Measurements from ENCODE around the gene CYP46A1.
A peak's percentile ranks its signal among the peaks of the same experiment; 100 is the strongest.

Gene CYP46A1

GRCh38 chr14:99741227-99741976 is 57.3 kb downstream of the CYP46A1 start:
- no peak for DNase-seq

GRCh38 chr14:99742074-99742473 is 58.0 kb downstream of the CYP46A1 start:
- DNase-seq = no peak

GRCh38 chr14:99742509-99743487 is 58.7 kb downstream of the CYP46A1 start:
- DNase-seq = no peak

- DNase-seq = no peak
These were observed 60.2 kb downstream of the CYP46A1 start for GRCh38 chr14:99744199-99744872.

- DNase-seq = no peak
These were observed 60.8 kb downstream of the CYP46A1 start for GRCh38 chr14:99744873-99745224.

- DNase-seq = no peak
These were observed 61.3 kb downstream of the CYP46A1 start for GRCh38 chr14:99745307-99745951.

- DNase-seq = no peak
These were observed 63.1 kb downstream of the CYP46A1 start for GRCh38 chr14:99747167-99747566.

- DNase-seq = no peak
These were observed 63.7 kb downstream of the CYP46A1 start for GRCh38 chr14:99747582-99748330.

- no peak for DNase-seq
These were observed 64.4 kb downstream of the CYP46A1 start for GRCh38 chr14:99748529-99748928.

GRCh38 chr14:99749142-99749541 is 65.0 kb downstream of the CYP46A1 start:
- DNase-seq = no peak

GRCh38 chr14:99749763-99750715 is 65.9 kb downstream of the CYP46A1 start:
- peak in 1 of 58 donors; percentile 41 for DNase-seq

- no peak for DNase-seq
These were observed 66.8 kb downstream of the CYP46A1 start for GRCh38 chr14:99750746-99751450.

- DNase-seq = no peak
These were observed 67.7 kb downstream of the CYP46A1 start for GRCh38 chr14:99751539-99752485.

- DNase-seq = no peak
These were observed 68.5 kb downstream of the CYP46A1 start for GRCh38 chr14:99752486-99753121.

GRCh38 chr14:99753225-99754140 is 69.4 kb downstream of the CYP46A1 start:
- DNase-seq = no peak

Data from anterior cingulate cortex (tissue), 58 donors.